ENCODE measurements around the gene TMEM183A.

TMEM183A gene

GRCh38 chr1:203026666-203027663, 19.8 kb downstream of the TMEM183A start:
- Histone ChIP-seq H3K79me2 (ENCODE audit: control insufficient read depth, insufficient read depth, low read length, poor library complexity) (no peaks in the 10 kb centered on the region), H4K91ac (ENCODE audit: low read depth, low read length) (no peak overlapping the region), H3K4me3 (ENCODE audit: low read depth, low read length) (peak overlapping the region; percentile 67), H2AK5ac (ENCODE audit: low read length) (no peak overlapping the region), H3K14ac (ENCODE audit: low read length) (no peak overlapping the region), H2BK5ac (ENCODE audit: low read depth, low read length, poor library complexity) (no peak overlapping the region), H3K27ac (ENCODE audit: low read depth, low read length) (no peak overlapping the region), H2BK12ac (ENCODE audit: low read length) (no peak overlapping the region), H3K4me1 (ENCODE audit: control insufficient read depth in 1 of 2, insufficient read depth in 2 of 2, low read length in 2 of 2) (peaks cover 3 to 9% of the 10 kb centered on the region in 2 experiments), H2AFZ (ENCODE audit: insufficient read depth, low read length, poor library complexity) (peak overlapping the region; percentile 0), H3K79me1 (ENCODE audit: low read length) (no peaks in the 10 kb centered on the region), H3K9ac (ENCODE audit: low read length) (peak overlapping the region; percentile 59), H3K4ac (ENCODE audit: low read depth, low read length) (no peak overlapping the region), H3K18ac (ENCODE audit: low read length) (peak overlapping the region; percentile 23), H4K8ac (ENCODE audit: low read depth, low read length) (no peak overlapping the region), H3K27me3 (ENCODE audit: insufficient read depth, low read length) (peaks cover 12% of the 10 kb centered on the region), H3K23ac (ENCODE audit: low read length) (no peak overlapping the region), H4K12ac (ENCODE audit: low read depth, low read length) (peak overlapping the region; percentile 28), H2BK120ac (ENCODE audit: insufficient read depth, low read length, poor library complexity) (no peak overlapping the region), H3K9me3 (ENCODE audit: insufficient read depth, low read depth, low read length) (peaks cover 3% of the 10 kb centered on the region), H3K36me3 (ENCODE audit: control insufficient read depth in 1 of 2, insufficient read depth in 2 of 2, low read length in 2 of 2) (peaks cover 2 to 11% of the 10 kb centered on the region in 2 experiments), H3K4me2 (ENCODE audit: low read length) (peak overlapping the region; percentile 98)
- DNase-seq = no peak
- WGBS (ENCODE audit: extremely low coverage, insufficient coverage, insufficient read length) = no CpG with 5 or more reads among the region's 46 CpGs

GRCh38 chr1:203028067-203028783, 21.1 kb downstream of the TMEM183A start:
- H3K79me1 ChIP-seq (ENCODE audit: low read length) = no peaks in the 10 kb centered on the region
- no peak overlapping the region for H3K18ac ChIP-seq (ENCODE audit: low read length)
- no peak overlapping the region for H3K4ac ChIP-seq (ENCODE audit: low read depth, low read length)
- H4K8ac ChIP-seq (ENCODE audit: low read depth, low read length) = no peak overlapping the region
- no peak overlapping the region for H2BK5ac ChIP-seq (ENCODE audit: low read depth, low read length, poor library complexity)
- H3K14ac ChIP-seq (ENCODE audit: low read length) = no peak overlapping the region
- no peak overlapping the region for H3K23ac ChIP-seq (ENCODE audit: low read length)
- H3K4me1 ChIP-seq (ENCODE audit: control insufficient read depth in 1 of 2, insufficient read depth in 2 of 2, low read length in 2 of 2) = peaks cover 3 to 9% of the 10 kb centered on the region in 2 experiments
- no CpG with 5 or more reads among the region's 9 CpGs for WGBS (ENCODE audit: extremely low coverage, insufficient coverage, insufficient read length)
- no peak overlapping the region for H4K91ac ChIP-seq (ENCODE audit: low read depth, low read length)
- H2AK5ac ChIP-seq (ENCODE audit: low read length) = no peak overlapping the region
- H3K27ac ChIP-seq (ENCODE audit: low read depth, low read length) = no peak overlapping the region
- no peak overlapping the region for H4K12ac ChIP-seq (ENCODE audit: low read depth, low read length)
- peaks cover 12% of the 10 kb centered on the region for H3K27me3 ChIP-seq (ENCODE audit: insufficient read depth, low read length)
- no peak for DNase-seq
- peaks cover 0 to 7% of the 10 kb centered on the region in 2 experiments for H3K36me3 ChIP-seq (ENCODE audit: control insufficient read depth in 1 of 2, insufficient read depth in 2 of 2, low read length in 2 of 2)
- H3K4me3 ChIP-seq (ENCODE audit: low read depth, low read length) = no peak overlapping the region
- no peak overlapping the region for H3K4me2 ChIP-seq (ENCODE audit: low read length)
- H2BK120ac ChIP-seq (ENCODE audit: insufficient read depth, low read length, poor library complexity) = no peak overlapping the region
- H3K79me2 ChIP-seq (ENCODE audit: control insufficient read depth, insufficient read depth, low read length, poor library complexity) = no peaks in the 10 kb centered on the region
- no peak overlapping the region for H2BK12ac ChIP-seq (ENCODE audit: low read length)
- peaks cover 3% of the 10 kb centered on the region for H3K9me3 ChIP-seq (ENCODE audit: insufficient read depth, low read depth, low read length)
- H2AFZ ChIP-seq (ENCODE audit: insufficient read depth, low read length, poor library complexity) = no peak overlapping the region
- no peak overlapping the region for H3K9ac ChIP-seq (ENCODE audit: low read length)

GRCh38 chr1:203028784-203029553, 21.8 kb downstream of the TMEM183A start:
- Histone ChIP-seq H3K36me3 (ENCODE audit: control insufficient read depth in 1 of 2, insufficient read depth in 2 of 2, low read length in 2 of 2) (peaks cover 0 to 6% of the 10 kb centered on the region in 2 experiments), H2BK12ac (ENCODE audit: low read length) (no peak overlapping the region), H2AK5ac (ENCODE audit: low read length) (no peak overlapping the region), H3K27me3 (ENCODE audit: insufficient read depth, low read length) (peaks cover 12% of the 10 kb centered on the region), H2BK120ac (ENCODE audit: insufficient read depth, low read length, poor library complexity) (no peak overlapping the region), H4K91ac (ENCODE audit: low read depth, low read length) (no peak overlapping the region), H3K9me3 (ENCODE audit: insufficient read depth, low read depth, low read length) (peaks cover 3% of the 10 kb centered on the region), H2AFZ (ENCODE audit: insufficient read depth, low read length, poor library complexity) (no peak overlapping the region), H3K4me2 (ENCODE audit: low read length) (no peak overlapping the region), H3K18ac (ENCODE audit: low read length) (no peak overlapping the region), H3K4me3 (ENCODE audit: low read depth, low read length) (no peak overlapping the region), H3K79me2 (ENCODE audit: control insufficient read depth, insufficient read depth, low read length, poor library complexity) (no peaks in the 10 kb centered on the region), H4K12ac (ENCODE audit: low read depth, low read length) (no peak overlapping the region), H3K4ac (ENCODE audit: low read depth, low read length) (no peak overlapping the region), H4K8ac (ENCODE audit: low read depth, low read length) (no peak overlapping the region), H3K27ac (ENCODE audit: low read depth, low read length) (no peak overlapping the region), H3K79me1 (ENCODE audit: low read length) (no peaks in the 10 kb centered on the region), H2BK5ac (ENCODE audit: low read depth, low read length, poor library complexity) (no peak overlapping the region), H3K9ac (ENCODE audit: low read length) (no peak overlapping the region), H3K23ac (ENCODE audit: low read length) (no peak overlapping the region), H3K4me1 (ENCODE audit: control insufficient read depth in 1 of 2, insufficient read depth in 2 of 2, low read length in 2 of 2) (peaks cover 3 to 9% of the 10 kb centered on the region in 2 experiments), H3K14ac (ENCODE audit: low read length) (no peak overlapping the region)
- no peak for DNase-seq
- WGBS (ENCODE audit: extremely low coverage, insufficient coverage, insufficient read length) = no CpG with 5 or more reads among the region's 13 CpGs

GRCh38 chr1:203031467-203031866, 24.3 kb downstream of the TMEM183A start:
- no CpG with 5 or more reads among the region's 6 CpGs for WGBS (ENCODE audit: extremely low coverage, insufficient coverage, insufficient read length)
- peaks cover 3% of the 10 kb centered on the region for H3K9me3 ChIP-seq (ENCODE audit: insufficient read depth, low read depth, low read length)
- H4K91ac ChIP-seq (ENCODE audit: low read depth, low read length) = no peak overlapping the region
- H3K23ac ChIP-seq (ENCODE audit: low read length) = no peak overlapping the region
- no peak overlapping the region for H3K14ac ChIP-seq (ENCODE audit: low read length)
- no peak overlapping the region for H3K4ac ChIP-seq (ENCODE audit: low read depth, low read length)
- H2AK5ac ChIP-seq (ENCODE audit: low read length) = no peak overlapping the region
- H4K8ac ChIP-seq (ENCODE audit: low read depth, low read length) = no peak overlapping the region
- DNase-seq = peak in 1 of 2 donors; percentile 44
- no peaks in the 10 kb centered on the region for H3K36me3 ChIP-seq (ENCODE audit: control insufficient read depth in 1 of 2, insufficient read depth in 2 of 2, low read length in 2 of 2)
- H2BK120ac ChIP-seq (ENCODE audit: insufficient read depth, low read length, poor library complexity) = no peak overlapping the region
- peaks cover 11% of the 10 kb centered on the region for H3K27me3 ChIP-seq (ENCODE audit: insufficient read depth, low read length)
- H3K9ac ChIP-seq (ENCODE audit: low read length) = no peak overlapping the region
- no peaks in the 10 kb centered on the region for H3K79me1 ChIP-seq (ENCODE audit: low read length)
- H2AFZ ChIP-seq (ENCODE audit: insufficient read depth, low read length, poor library complexity) = no peak overlapping the region
- H3K18ac ChIP-seq (ENCODE audit: low read length) = no peak overlapping the region
- H3K4me1 ChIP-seq (ENCODE audit: control insufficient read depth in 1 of 2, insufficient read depth in 2 of 2, low read length in 2 of 2) = peaks cover 2 to 5% of the 10 kb centered on the region in 2 experiments
- no peak overlapping the region for H3K27ac ChIP-seq (ENCODE audit: low read depth, low read length)
- H4K12ac ChIP-seq (ENCODE audit: low read depth, low read length) = no peak overlapping the region
- no peak overlapping the region for H2BK12ac ChIP-seq (ENCODE audit: low read length)
- H3K79me2 ChIP-seq (ENCODE audit: control insufficient read depth, insufficient read depth, low read length, poor library complexity) = no peaks in the 10 kb centered on the region
- H2BK5ac ChIP-seq (ENCODE audit: low read depth, low read length, poor library complexity) = no peak overlapping the region
- H3K4me2 ChIP-seq (ENCODE audit: low read length) = no peak overlapping the region
- H3K4me3 ChIP-seq (ENCODE audit: low read depth, low read length) = no peak overlapping the region
